Head of caudate nucleus (tissue), 42 donors: ENCODE data around the gene RNFT1.
"Not testable (repeated sequence)": the region's sequence is repeated elsewhere in the genome, so short reads cannot be mapped to it uniquely, and the experiment has no call there.

ENCODE experiments used
- DNase-seq, 42 donors: peaks; one replicate each; pipeline versions ENCODE4 v3.0.0 to v3.0.0-alpha.2; 2020 to 2021; ENCODE audit warnings: mixed read lengths in 7 of 42
- intact Hi-C: fragments of 100-400 bp; cut with DNase I; formaldehyde crosslinking; loops from one replicate; pipeline ENCODE4 v1.15.0; 2022

RNFT1 gene, protein sequence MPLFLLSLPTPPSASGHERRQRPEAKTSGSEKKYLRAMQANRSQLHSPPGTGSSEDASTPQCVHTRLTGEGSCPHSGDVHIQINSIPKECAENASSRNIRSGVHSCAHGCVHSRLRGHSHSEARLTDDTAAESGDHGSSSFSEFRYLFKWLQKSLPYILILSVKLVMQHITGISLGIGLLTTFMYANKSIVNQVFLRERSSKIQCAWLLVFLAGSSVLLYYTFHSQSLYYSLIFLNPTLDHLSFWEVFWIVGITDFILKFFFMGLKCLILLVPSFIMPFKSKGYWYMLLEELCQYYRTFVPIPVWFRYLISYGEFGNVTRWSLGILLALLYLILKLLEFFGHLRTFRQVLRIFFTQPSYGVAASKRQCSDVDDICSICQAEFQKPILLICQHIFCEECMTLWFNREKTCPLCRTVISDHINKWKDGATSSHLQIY

DNA sequence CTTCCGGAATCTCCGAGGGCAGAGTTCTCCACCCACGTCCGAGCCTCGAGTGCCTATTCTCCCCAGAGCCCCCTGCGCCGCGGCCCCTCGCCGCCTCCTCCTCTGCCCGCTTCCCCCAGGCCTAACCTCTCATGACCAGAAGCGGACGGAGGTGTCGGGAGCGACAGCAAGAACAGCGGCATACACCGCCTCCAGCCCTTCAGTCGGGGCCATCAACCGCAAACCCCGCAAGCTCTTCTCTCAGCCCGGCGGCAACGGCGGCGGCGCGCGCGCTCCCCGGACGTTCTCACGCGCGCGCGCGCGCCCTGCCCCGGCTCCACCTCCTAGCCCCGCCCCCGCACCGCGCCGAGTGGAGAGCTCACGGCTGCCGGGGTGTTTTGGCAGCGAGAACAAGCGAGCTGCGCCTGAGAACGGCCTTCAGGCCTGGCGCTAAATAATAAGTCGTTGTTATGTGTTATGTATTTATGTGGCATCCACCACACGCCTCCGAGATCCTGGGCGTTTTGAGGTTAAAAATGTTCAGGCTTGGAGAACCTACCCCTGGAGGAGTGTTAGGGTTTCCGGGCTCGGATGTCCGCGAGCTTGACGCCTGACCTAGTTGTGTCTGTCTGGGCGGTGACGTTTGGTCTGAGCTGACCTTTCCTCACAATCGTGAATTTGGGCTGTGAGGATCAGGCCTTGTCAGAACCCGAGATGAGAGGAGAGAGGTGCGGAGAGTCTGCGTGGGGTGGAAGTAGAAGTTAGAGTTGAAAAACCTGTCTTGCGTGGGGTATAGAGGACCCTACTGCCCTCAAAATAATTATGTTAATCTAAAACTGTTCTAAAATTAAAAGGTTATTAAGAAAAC lies at the start of gene RNFT1:
TSS of gene RNFT1 (minus strand) at position 259 of the 847 bp plus-strand sequence. CDS start at position 182, 77 bp downstream.
- intact Hi-C loops, result no loop called here
- DNase-seq, result peak; percentile 72 to 98 (median 93)

DNA sequence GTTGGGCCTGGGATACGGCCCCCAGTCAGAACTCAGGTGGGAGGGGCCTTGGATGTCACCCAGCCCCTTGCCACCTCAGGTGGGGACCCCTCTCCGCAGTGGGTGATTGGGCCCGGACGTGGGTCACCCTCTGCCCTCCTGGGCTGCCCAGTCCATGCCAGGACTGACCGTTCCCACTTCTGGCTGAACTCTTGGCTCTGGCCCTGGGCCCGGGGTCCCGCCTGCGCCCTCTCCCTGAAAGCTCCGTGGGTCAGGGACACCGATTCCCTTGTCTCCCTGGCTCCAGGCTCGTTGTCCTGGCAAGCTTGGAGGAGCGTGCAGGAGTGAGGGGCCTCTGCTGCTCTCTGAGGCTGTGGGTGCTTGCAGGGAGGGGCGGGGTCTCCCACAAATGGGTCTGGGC lies 44.8 kb upstream of the RNFT1 start:
- DNase-seq, intact Hi-C loops: not testable (repeated sequence)

DNA sequence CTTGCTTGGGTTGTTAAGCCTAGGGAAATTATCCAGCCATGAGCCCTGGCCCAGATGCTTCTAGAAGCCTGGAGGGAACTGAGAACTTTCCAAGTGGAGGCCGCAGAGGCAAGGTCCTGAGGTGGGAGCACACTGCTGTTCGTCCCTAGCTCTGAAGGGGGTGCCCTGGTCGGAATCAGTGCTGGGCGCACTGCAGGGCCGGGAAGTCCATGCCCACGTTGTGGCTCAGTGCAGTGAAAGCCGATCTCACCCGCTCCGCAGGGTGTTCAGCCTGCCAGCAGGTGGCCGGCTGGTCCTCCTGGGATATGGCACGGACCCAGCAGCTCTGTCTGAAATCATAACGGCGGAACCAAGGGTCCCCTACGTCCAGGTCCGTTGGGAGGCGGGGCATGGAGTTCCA lies 43.8 kb upstream of the RNFT1 start:
- DNase-seq, intact Hi-C loops: not testable (repeated sequence)

DNA sequence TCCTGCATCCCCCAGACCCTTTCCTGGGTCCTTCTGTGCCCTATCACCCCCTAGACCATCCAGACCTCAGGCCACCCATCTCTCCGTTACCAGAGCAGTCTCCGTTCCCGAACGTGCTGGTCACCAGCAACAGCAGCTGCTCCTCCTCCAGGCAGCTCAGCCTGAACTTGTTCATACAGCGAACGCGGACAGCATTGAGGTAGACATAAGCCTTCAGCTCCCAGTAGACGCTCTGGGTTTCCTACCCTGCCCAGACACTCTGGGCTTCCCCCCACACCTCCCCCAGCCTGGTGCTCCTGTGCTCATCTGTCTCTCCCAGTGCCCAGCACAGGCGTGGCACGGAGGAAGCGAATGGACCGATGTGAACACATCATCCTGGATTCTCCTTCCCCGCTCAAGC lies 41.6 kb upstream of the RNFT1 start:
- no peak for DNase-seq

DNA sequence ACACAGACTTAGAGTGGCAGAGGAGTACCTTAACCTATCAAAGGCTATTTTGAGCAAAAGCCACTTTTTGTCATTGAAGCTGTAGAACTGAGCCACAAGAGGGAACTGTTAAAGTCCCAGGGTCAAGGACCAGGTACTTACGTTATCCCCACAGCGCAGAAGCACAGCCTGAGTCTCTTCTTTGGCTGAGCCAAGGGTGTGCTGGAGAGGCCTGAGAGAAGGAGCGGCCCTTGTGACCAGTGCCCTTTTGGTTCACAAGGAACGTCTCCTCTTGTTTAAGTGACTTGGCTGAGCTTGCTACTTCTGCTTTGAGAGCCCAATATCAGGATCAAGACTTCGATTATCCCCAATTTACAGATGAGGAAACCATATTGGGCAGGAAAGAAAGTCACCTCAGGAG lies 40.0 kb upstream of the RNFT1 start:
- DNase-seq, intact Hi-C loops: not testable (repeated sequence)

More for the DNA sequence above, 41.6 kb upstream of the RNFT1 start:
- intact Hi-C loops, result no loop called here

DNA sequence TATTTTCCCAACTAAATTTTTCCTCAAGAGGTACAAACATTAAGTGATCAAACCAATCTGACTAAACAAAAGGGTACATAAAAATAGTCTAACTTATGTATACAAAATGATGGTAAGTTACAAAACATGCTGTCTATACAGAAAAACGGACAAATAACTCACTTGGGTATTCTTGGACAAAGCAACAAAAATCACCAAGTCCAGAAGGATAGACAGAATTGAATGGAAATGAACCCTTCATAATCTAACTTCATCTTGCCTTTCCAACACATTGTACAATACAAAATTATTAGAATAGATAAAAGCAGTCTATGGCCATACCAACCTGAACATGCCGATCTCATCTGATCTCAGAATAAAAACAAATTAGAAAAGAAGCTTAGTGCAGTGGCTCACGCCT lies 37.9 kb upstream of the RNFT1 start:
- intact Hi-C loops, result not testable (repeated sequence)

DNA sequence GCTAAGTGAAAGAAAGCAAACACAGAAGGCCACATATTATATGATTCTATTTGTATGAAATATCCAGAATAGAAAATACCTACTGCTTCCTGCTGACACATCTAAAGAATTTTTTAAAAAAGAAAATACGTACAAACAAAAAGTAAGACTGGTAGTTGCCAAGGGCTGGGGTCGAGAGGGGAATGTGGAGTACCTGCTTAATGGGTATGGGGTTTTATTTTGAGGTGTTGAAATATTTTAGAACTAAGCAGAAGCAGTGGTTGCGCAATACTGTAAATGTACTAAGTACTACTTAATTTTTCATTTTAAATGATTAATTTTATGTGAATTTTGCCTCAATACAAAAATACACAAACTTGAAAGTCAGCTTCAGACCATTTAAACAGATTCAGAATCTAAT lies 32.1 kb upstream of the RNFT1 start:
- DNase-seq, result not testable (repeated sequence)

More for the DNA sequence above, 37.9 kb upstream of the RNFT1 start:
- DNase-seq, result not testable (repeated sequence)

DNA sequence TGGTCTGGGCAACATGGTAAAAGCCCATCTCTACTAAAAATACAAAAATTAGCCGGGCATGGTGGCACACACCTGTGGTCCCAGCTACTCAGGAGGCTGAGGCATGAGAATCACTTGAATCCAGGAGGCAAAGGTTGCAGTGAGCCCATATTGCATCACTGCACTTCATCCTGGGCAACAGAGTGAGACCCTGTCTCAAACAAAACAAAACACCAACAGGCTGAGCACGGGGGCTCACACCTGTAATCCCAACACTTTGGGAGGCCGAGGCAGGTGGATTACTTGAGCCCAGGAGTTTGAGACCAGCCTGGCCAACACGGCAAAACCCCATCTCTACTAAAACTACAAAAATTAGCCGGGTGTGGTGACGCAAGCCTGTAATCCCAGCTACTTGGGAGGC lies 10.6 kb upstream of the RNFT1 start:
- DNase-seq, intact Hi-C loops: not testable (repeated sequence)

More for the DNA sequence above, 32.1 kb upstream of the RNFT1 start:
- intact Hi-C loops, result not testable (repeated sequence)

DNA sequence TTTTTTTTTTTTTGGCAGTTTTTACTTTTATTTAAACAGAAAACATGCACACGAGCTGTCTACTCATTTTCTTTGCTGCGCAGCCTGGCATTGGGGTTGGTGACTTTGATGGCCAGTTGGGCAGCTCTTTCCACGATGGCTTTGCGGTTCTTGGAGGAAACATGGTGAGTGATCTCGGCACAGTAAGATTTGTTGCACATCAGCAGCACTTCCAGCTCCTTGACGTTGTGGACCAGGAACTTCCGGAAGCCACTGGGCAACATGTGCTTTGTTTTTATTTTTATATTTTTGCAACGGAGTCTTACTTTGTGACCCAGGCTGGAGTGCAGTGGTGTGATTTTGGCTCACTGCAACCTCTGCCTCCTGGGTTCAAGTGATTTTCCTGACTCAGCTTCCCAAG lies 8.9 kb upstream of the RNFT1 start:
- intact Hi-C loops, DNase-seq: not testable (repeated sequence)

DNA sequence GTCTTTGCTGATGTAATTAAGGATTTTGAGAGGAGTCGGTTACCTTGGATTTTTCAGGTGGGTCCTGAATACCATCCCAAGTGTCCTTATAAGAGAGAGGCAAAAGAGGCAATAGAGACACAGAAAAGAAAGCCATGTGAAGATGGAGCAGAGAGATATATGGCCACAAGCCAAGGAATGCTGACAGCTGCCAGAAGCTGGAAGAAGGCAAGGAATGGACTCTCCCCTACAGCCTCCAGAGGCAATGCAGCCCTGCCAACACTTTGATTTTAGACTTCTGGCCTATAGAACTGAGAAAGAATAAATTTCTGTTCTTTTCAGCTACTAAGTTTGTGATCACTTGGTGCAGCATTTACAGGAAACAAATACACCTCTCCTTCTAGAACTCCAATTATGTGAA lies 8.2 kb upstream of the RNFT1 start:
- DNase-seq, result no peak
- intact Hi-C loops, result no loop called here

DNA sequence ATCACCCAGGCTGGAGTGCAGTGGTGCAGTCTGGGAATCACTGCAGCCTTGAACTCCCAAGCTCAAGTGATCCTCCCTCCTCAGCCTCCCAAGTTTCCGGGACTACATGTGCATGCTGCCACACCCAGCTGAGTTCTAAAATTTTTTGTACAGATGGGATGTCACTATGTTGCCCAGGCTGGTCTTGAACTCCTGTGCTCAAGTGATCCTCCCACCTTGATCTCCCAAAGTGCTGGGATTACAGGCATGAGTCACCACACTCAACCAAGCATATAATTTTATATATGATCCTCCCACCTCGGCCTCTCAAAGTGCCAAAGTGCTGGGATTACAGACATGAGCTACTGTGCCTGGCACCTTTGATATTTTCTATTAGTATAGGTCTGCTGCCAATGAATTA lies 7.2 kb upstream of the RNFT1 start:
- DNase-seq, intact Hi-C loops: not testable (repeated sequence)

DNA sequence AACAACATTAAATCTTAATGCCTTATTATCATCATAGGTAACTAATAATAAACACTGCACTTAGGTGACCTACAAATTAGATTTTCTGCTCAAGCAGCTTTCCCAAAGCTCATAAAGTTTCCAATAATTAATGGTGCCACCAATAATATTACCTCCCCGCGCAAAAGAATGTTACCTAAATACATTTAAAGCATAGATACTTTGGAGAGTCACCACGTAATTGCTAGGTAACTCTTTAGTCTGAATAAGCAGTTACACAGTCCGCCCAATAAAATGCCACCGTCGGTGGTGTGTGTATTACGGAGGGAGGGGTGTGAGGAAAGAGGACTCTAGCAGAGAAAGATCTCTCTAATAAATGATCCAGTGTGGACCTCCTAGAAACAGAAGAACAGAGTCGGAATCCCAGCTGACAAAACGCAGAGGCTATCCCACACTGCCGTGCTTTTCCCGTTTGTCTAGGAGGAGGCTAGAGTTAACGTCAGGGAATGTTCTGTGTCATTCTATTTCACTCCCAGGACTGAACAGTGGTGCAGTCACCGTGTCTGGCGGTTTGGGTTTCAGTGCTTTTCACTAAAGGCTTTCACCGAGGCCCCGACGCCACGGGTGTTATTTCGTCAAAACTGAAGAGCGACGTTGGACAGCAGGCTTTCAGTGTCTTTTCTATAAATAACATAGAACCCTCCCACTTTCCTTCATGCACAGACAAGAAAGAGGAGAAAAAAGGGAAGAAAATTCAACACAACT lies 630 bp downstream of the RNFT1 start:
- DNase-seq, result peak; percentile 19 to 74 (median 50)

DNA sequence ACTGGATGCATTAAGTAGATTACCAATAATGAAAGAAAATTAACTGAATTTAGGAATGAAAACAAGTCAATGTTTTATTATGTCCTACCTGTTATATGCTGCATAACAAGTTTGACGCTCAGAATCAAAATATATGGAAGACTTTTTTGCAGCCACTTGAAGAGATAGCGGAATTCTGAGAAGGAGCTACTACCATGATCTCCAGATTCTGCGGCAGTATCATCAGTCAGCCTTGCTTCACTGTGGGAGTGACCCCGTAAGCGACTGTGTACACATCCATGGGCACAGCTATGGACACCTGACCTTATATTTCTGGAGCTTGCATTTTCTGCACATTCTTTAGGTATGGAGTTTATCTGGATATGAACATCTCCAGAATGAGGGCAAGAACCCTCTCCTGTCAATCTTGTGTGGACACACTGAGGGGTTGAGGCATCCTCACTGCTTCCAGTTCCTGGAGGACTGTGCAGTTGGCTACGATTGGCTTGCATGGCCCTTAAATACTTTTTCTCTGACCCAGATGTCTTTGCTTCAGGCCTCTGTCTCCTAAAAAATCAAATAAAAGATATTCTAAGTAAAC lies 1.7 kb downstream of the RNFT1 start:
- DNase-seq, result no peak
- intact Hi-C loops, result no loop called here

More for the DNA sequence above, 630 bp downstream of the RNFT1 start:
- intact Hi-C loops, result no loop called here

DNA sequence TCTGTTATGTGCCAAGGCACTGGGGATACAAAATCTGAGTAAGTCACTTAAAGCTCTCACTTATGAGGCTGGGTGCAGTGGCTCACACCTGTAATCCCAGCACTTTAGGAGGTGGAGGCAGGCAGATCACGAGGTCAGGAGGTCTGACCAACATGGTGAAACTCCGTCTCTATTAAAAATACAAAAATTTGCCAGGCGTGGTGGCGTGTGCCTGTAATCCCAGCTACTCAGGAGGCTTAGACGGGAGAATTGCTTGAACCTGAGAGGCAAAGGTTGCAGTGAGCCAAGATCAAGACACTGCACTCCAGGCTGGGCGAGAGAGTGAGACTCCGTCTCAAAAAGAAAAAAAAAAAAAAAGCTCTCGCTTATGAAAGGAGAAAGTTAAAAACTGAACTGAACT lies 5.0 kb downstream of the RNFT1 start:
- DNase-seq, intact Hi-C loops: not testable (repeated sequence)

DNA sequence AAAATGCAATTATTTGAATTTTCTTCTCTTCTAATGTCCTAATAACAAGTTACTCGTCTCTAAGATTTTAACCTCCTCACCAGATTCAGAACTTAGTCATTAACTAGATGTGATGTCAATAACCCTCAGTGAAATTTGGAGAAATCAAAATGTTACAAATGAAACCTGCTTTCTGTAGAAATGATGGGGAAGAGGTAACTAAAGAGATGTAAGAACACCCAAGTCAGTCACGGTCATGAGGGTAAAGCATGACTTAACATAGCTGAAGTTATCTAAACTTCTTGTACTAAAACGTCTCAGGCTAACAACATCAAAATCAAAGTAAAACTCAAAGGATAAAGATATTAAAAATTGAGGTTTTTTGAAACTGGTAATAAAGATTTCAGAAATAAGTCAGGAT lies 9.7 kb downstream of the RNFT1 start:
- no peak for DNase-seq
- intact Hi-C loops, result no loop called here

DNA sequence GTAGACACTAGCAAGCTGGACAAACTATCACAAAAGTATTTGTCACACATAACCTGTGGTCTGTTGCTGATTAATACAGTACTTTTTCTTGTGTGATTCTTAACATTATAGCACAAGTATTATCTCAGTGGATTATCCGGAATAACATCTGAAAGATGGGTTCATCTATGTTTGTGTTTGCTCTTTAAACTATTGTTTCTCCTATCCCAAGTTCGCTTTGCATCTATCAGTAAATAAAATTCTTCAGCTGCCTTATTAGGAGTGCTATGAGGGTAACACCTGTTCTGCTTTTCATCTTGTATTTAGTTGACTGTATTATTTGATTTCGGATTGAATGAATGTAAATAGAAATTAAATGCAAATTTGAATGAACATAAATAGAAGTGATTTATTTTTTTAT lies 14.5 kb downstream of the RNFT1 start:
- intact Hi-C loops, result no loop called here
- no peak for DNase-seq

DNA sequence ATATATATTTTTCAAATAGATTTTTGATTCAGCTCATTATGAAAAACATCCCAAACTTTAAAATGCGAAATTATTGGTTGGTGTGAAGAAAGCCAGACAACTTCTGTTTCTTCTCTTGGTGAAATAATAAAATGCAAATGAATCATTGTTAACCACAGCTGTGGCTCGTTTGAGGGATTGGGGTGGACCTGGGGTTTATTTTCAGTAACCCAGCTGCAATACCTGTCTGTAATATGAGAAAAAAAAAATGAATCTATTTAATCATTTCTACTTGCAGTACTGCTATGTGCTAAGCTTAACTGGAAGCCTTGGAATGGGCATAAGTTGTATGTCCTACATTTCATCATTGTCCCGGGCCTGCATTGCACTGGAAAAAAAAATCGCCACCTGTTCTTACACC lies 17.2 kb downstream of the RNFT1 start:
- intact Hi-C loops, result not testable (repeated sequence)

DNA sequence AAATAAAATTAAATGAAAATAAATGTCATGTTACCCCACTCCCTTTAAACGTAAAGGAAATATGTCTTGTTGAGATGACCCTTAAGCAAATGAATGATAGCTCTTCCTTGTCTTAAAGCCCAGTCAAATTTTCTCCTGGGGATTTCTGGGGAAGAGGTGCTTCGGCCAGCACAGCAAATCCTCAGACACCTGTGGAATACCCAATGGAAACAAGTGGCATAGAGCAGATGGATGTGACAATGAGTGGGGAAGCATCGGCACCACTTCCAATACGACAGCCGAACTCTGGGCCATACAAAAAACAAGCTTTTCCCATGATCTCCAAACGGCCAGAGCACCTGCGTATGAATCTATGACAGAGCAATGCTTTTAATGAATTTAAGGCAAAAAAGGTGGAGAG lies 18.1 kb downstream of the RNFT1 start:
- intact Hi-C loops, DNase-seq: not testable (repeated sequence)

More for the DNA sequence above, 17.2 kb downstream of the RNFT1 start:
- not testable (repeated sequence) for DNase-seq

DNA sequence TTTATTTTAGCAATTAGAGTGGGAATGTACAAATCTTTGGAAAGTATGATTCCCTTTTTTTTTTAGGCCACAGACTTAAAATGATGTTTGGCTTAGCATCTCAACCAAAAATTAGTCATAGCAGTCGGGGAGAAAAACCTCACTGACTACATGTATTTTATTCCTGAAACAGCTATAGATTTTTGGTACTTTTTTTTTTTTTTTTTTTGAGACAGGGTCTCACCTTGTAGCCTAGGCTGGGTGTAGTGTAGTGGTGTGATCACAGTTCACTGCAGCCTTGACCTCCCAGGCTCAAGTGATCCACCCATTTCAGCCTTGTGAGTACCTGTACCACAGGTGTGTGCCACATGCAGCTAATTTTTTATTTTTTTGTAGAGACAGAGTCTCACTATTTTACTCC lies 23.4 kb downstream of the RNFT1 start:
- DNase-seq, result no peak
- intact Hi-C loops, result no loop called here
